GM19395 (cell line): ENCODE measurements around the gene KCNH3.
"Not testable (repeated sequence)": the region's sequence is repeated elsewhere in the genome, so short reads cannot be mapped to it uniquely, and the experiment has no call there.

Experiments used
- ATAC-seq: cut with Tn5 transposase; IDR thresholded peaks from one replicate; pipeline ENCODE4 v1.9.1; 2021; ENCODE audit warnings: mild to moderate bottlenecking, moderate library complexity; ENCODE audit not compliant: unreplicated experiment

Gene KCNH3

GRCh38 chr12:49583366-49584094, 44.7 kb downstream of the KCNH3 start:
- no peak for ATAC-seq

GRCh38 chr12:49584591-49584990, 45.8 kb downstream of the KCNH3 start:
- no peak for ATAC-seq

- ATAC-seq, result no peak
Measured at GRCh38 chr12:49585477-49586459, 46.9 kb downstream of the KCNH3 start.

GRCh38 chr12:49587174-49587908, 48.5 kb downstream of the KCNH3 start:
- no peak for ATAC-seq

- ATAC-seq, result no peak
Measured at GRCh38 chr12:49588281-49588680, 49.5 kb downstream of the KCNH3 start.

- no peak for ATAC-seq
Measured at GRCh38 chr12:49588721-49589516, 50.1 kb downstream of the KCNH3 start.

- no peak for ATAC-seq
Measured at GRCh38 chr12:49598527-49598926, 59.7 kb downstream of the KCNH3 start.

- ATAC-seq, result no peak
Measured at GRCh38 chr12:49599961-49600360, 61.1 kb downstream of the KCNH3 start.

GRCh38 chr12:49603721-49604120, 64.9 kb downstream of the KCNH3 start:
- no peak for ATAC-seq

GRCh38 chr12:49604856-49605255, 66.0 kb downstream of the KCNH3 start:
- no peak for ATAC-seq

GRCh38 chr12:49605539-49605938, 66.7 kb downstream of the KCNH3 start, which contains the start of gene FAM186B:
Gene FAM186B, minus strand, starts transcription at chr12:49605639. Its CDS starts 162 bp downstream, at chr12:49605477.
- ATAC-seq, result not testable (repeated sequence)
